Memory B cell (primary cell): Measurements from ENCODE around the gene RTN4.
A peak's percentile ranks its signal among the peaks of the same experiment; 100 is the strongest.
"Not testable (repeated sequence)": the region's sequence is repeated elsewhere in the genome, so short reads cannot be mapped to it uniquely, and the experiment has no call there.

Source experiments
- ATAC-seq: fragments of 150-1000 bp; cut with Tn5 transposase; 2 replicates; pipeline ENCODE4 v1.10.0; 2021; ENCODE audit warnings: low read depth, mild to moderate bottlenecking, moderate library complexity
- DNase-seq, 2 donors: peaks; one replicate each; pipeline ENCODE4 v3.0.0; 2022; ENCODE audit warnings: low spot score in 2 of 2
- H3K27ac Mint-ChIP-seq: one replicate; pipeline ENCODE4 v1.8.0; 2022; ENCODE audit warnings: mild to moderate bottlenecking, moderate library complexity, mixed read lengths
- H3K27me3 Mint-ChIP-seq: one replicate; pipeline ENCODE4 v1.8.0; 2022; ENCODE audit warnings: mixed read lengths
- H3K36me3 Mint-ChIP-seq: one replicate; pipeline ENCODE4 v1.8.0; 2022; ENCODE audit warnings: mild to moderate bottlenecking, mixed read lengths
- H3K4me1 Mint-ChIP-seq: one replicate; pipeline ENCODE4 v1.8.0; 2022; ENCODE audit warnings: mixed read lengths
- H3K4me3 Mint-ChIP-seq: one replicate; pipeline ENCODE4 v1.8.0; 2022; ENCODE audit warnings: mild to moderate bottlenecking, moderate library complexity, mixed read lengths
- H3K9me3 Mint-ChIP-seq: one replicate; pipeline ENCODE4 v1.8.0; 2022; ENCODE audit warnings: mixed read lengths

RTN4 gene

GRCh38 chr2:55050100-55050994, at the start of gene RTN4:
Gene RTN4, minus strand, starts transcription at chr2:55050451. Its CDS starts 151 bp downstream, at chr2:55050300.
- H3K36me3 Mint-ChIP-seq = peaks cover under 1% of the 10 kb centered on the region
- peak within 1 kb of the TSS; percentile 97 for H3K27ac Mint-ChIP-seq
- ATAC-seq = peak; percentile 83
- DNase-seq = peak; percentile 90 to 98
- no peaks in the 10 kb centered on the region for H3K27me3 Mint-ChIP-seq
- peak within 1 kb of the TSS; percentile 100 for H3K4me3 Mint-ChIP-seq
- H3K9me3 Mint-ChIP-seq = no peaks in the 10 kb centered on the region
- H3K4me1 Mint-ChIP-seq = peaks cover 39% of the 10 kb centered on the region

GRCh38 chr2:55099493-55099877, 49.2 kb upstream of the RTN4 start:
- Mint-ChIP-seq H3K4me3 (no peak overlapping the region), H3K4me1 (peaks cover 3% of the 10 kb centered on the region), H3K27me3 (no peaks in the 10 kb centered on the region), H3K9me3 (no peaks in the 10 kb centered on the region), H3K36me3 (no peaks in the 10 kb centered on the region), H3K27ac (no peak overlapping the region)
- ATAC-seq (no peak), DNase-seq (no peak)

GRCh38 chr2:55097461-55098410, 47.5 kb upstream of the RTN4 start:
- Mint-ChIP-seq H3K27ac (no peak overlapping the region), H3K4me1 (no peaks in the 10 kb centered on the region), H3K27me3 (no peaks in the 10 kb centered on the region), H3K36me3 (no peaks in the 10 kb centered on the region), H3K4me3 (no peak overlapping the region), H3K9me3 (no peaks in the 10 kb centered on the region)
- DNase-seq = no peak
- no peak for ATAC-seq

- Mint-ChIP-seq H3K4me1 (no peaks in the 10 kb centered on the region), H3K9me3 (no peaks in the 10 kb centered on the region), H3K27me3 (no peaks in the 10 kb centered on the region), H3K4me3 (no peak overlapping the region), H3K27ac (no peak overlapping the region), H3K36me3 (no peaks in the 10 kb centered on the region)
- DNase-seq (no peak), ATAC-seq (no peak)
Observed at GRCh38 chr2:55097082-55097460, 46.8 kb upstream of the RTN4 start.

- H3K4me3 Mint-ChIP-seq = no peak overlapping the region
- DNase-seq = no peak
Observed at GRCh38 chr2:55096586-55096985, 46.3 kb upstream of the RTN4 start.

GRCh38 chr2:55093381-55093780, 43.1 kb upstream of the RTN4 start:
- no peaks in the 10 kb centered on the region for H3K36me3 Mint-ChIP-seq
- no peaks in the 10 kb centered on the region for H3K4me1 Mint-ChIP-seq
- no peak overlapping the region for H3K4me3 Mint-ChIP-seq
- ATAC-seq (no peak), DNase-seq (no peak)
- H3K27ac Mint-ChIP-seq = no peak overlapping the region
- no peaks in the 10 kb centered on the region for H3K9me3 Mint-ChIP-seq
- H3K27me3 Mint-ChIP-seq = no peaks in the 10 kb centered on the region

More at GRCh38 chr2:55096586-55096985, 46.3 kb upstream of the RTN4 start:
- H3K36me3 Mint-ChIP-seq = no peaks in the 10 kb centered on the region
- no peaks in the 10 kb centered on the region for H3K27me3 Mint-ChIP-seq
- no peak overlapping the region for H3K27ac Mint-ChIP-seq
- no peak for ATAC-seq
- no peaks in the 10 kb centered on the region for H3K4me1 Mint-ChIP-seq
- no peaks in the 10 kb centered on the region for H3K9me3 Mint-ChIP-seq

- H3K27me3 Mint-ChIP-seq = no peaks in the 10 kb centered on the region
- H3K4me1 Mint-ChIP-seq = no peaks in the 10 kb centered on the region
- no peak overlapping the region for H3K27ac Mint-ChIP-seq
- no peaks in the 10 kb centered on the region for H3K36me3 Mint-ChIP-seq
- ATAC-seq (no peak), DNase-seq (no peak)
- no peaks in the 10 kb centered on the region for H3K9me3 Mint-ChIP-seq
- H3K4me3 Mint-ChIP-seq = no peak overlapping the region
Observed at GRCh38 chr2:55092439-55092838, 42.2 kb upstream of the RTN4 start.

- not testable (repeated sequence) for ATAC-seq, H3K9me3 Mint-ChIP-seq, H3K27ac Mint-ChIP-seq, H3K36me3 Mint-ChIP-seq, H3K4me3 Mint-ChIP-seq, H3K27me3 Mint-ChIP-seq, DNase-seq, H3K4me1 Mint-ChIP-seq
Observed at GRCh38 chr2:55091681-55092080, 41.4 kb upstream of the RTN4 start.

- Mint-ChIP-seq H3K36me3 (no peaks in the 10 kb centered on the region), H3K27ac (no peak overlapping the region), H3K27me3 (no peaks in the 10 kb centered on the region), H3K4me1 (no peaks in the 10 kb centered on the region), H3K4me3 (no peak overlapping the region), H3K9me3 (no peaks in the 10 kb centered on the region)
- ATAC-seq (no peak), DNase-seq (no peak)
Observed at GRCh38 chr2:55090702-55091101, 40.5 kb upstream of the RTN4 start.

GRCh38 chr2:55089726-55090125, 39.5 kb upstream of the RTN4 start:
- ATAC-seq (no peak), DNase-seq (no peak)
- H3K4me1 Mint-ChIP-seq = no peaks in the 10 kb centered on the region
- no peak overlapping the region for H3K27ac Mint-ChIP-seq
- H3K36me3 Mint-ChIP-seq = no peaks in the 10 kb centered on the region
- no peak overlapping the region for H3K4me3 Mint-ChIP-seq
- no peaks in the 10 kb centered on the region for H3K9me3 Mint-ChIP-seq
- no peaks in the 10 kb centered on the region for H3K27me3 Mint-ChIP-seq

GRCh38 chr2:55088400-55088799, 38.1 kb upstream of the RTN4 start:
- DNase-seq (no peak), ATAC-seq (no peak)
- Mint-ChIP-seq H3K36me3 (no peaks in the 10 kb centered on the region), H3K4me3 (no peak overlapping the region), H3K27me3 (no peaks in the 10 kb centered on the region), H3K27ac (no peak overlapping the region), H3K4me1 (no peaks in the 10 kb centered on the region), H3K9me3 (no peaks in the 10 kb centered on the region)

GRCh38 chr2:55087936-55088335, 37.7 kb upstream of the RTN4 start:
- Mint-ChIP-seq H3K9me3 (no peaks in the 10 kb centered on the region), H3K36me3 (no peaks in the 10 kb centered on the region), H3K4me1 (no peaks in the 10 kb centered on the region), H3K27ac (no peak overlapping the region), H3K4me3 (no peak overlapping the region), H3K27me3 (no peaks in the 10 kb centered on the region)
- ATAC-seq (no peak), DNase-seq (no peak)

- no peak overlapping the region for H3K4me3 Mint-ChIP-seq
- H3K27ac Mint-ChIP-seq = no peak overlapping the region
- no peaks in the 10 kb centered on the region for H3K4me1 Mint-ChIP-seq
- H3K36me3 Mint-ChIP-seq = no peaks in the 10 kb centered on the region
- ATAC-seq (no peak), DNase-seq (no peak)
- H3K9me3 Mint-ChIP-seq = no peaks in the 10 kb centered on the region
- H3K27me3 Mint-ChIP-seq = no peaks in the 10 kb centered on the region
Observed at GRCh38 chr2:55087501-55087900, 37.2 kb upstream of the RTN4 start.
